GM12874 (cell line): ENCODE results near the gene KCNT2.

Experiments used
- TF ChIP-seq, protein P1 (sequence below): IDR thresholded peaks from 2 replicates; pipeline ENCODE4 v1.5.1; 2011; ENCODE audit warnings: low read depth, mild to moderate bottlenecking, control low read depth, low read length, moderate library complexity; ENCODE audit not compliant: insufficient read depth

The KCNT2 gene

DNA sequence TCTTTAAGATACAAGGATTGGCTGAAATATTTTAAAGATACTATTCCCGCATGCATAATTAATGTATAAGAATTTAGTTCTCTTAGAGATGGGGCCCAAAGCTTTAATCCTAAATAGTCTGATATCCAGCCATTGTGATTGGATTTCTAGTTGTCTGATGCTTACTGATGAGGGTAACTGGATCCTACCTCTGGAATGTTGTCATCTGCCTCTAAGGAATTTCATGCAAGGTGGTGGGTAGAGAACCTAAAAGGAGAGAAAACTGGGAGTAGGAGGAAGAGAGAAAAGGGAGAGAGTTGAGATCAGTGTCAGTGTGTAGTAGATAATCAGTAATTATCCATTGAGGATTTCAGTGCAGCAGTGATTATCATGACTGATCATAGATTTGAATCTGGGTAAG, 295.5 kb downstream of the KCNT2 start:
- TF ChIP-seq, protein P1, sequence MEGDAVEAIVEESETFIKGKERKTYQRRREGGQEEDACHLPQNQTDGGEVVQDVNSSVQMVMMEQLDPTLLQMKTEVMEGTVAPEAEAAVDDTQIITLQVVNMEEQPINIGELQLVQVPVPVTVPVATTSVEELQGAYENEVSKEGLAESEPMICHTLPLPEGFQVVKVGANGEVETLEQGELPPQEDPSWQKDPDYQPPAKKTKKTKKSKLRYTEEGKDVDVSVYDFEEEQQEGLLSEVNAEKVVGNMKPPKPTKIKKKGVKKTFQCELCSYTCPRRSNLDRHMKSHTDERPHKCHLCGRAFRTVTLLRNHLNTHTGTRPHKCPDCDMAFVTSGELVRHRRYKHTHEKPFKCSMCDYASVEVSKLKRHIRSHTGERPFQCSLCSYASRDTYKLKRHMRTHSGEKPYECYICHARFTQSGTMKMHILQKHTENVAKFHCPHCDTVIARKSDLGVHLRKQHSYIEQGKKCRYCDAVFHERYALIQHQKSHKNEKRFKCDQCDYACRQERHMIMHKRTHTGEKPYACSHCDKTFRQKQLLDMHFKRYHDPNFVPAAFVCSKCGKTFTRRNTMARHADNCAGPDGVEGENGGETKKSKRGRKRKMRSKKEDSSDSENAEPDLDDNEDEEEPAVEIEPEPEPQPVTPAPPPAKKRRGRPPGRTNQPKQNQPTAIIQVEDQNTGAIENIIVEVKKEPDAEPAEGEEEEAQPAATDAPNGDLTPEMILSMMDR = no peak

DNA sequence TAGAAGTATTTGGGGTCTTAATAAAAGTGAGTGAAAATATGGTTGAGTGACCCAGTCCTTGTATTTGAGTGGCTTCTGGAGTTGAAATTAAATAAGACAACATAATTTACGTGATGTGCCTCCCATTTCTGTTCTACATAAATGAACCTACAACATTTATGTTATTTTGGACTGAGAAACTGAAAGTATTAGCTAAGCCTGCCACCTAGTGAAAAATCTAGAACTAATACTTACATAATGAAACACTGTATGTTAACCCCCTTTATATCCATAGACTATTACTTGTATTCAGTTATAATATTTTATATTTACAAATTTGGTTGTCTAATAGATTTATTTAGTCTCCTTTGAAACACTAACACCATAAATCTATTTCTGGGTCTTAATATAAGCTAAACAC, 298.9 kb downstream of the KCNT2 start:
- TF ChIP-seq, protein P1 = no peak

DNA sequence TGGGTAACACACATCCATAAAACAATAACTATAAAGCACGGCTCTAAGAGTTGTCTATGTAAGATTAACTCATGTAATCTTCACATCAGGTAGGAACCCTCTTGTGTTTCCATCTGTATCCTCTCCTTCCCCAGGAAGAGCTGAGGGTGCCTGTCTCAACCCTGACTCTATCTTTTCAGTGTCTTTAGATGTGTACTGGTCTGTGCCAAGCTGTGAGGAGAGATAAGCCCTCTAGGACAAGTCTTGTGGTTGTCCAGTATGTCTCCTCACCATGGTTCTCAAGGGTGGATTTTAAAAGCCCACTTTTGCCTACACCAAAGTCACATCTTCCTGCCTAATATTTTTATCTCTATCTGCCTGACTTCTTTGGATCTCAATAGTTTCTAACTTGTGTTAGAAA, 300.1 kb downstream of the KCNT2 start:
- TF ChIP-seq, protein P1 = no peak

- TF ChIP-seq, protein P1 = no peak
Observed at GRCh38 chr1:196306421-196306820, 301.8 kb downstream of the KCNT2 start.

- TF ChIP-seq, protein P1 = no peak
Observed at GRCh38 chr1:196305216-196305615, 303.0 kb downstream of the KCNT2 start.

GRCh38 chr1:196302981-196303380, 305.3 kb downstream of the KCNT2 start:
- TF ChIP-seq, protein P1 = no peak

DNA sequence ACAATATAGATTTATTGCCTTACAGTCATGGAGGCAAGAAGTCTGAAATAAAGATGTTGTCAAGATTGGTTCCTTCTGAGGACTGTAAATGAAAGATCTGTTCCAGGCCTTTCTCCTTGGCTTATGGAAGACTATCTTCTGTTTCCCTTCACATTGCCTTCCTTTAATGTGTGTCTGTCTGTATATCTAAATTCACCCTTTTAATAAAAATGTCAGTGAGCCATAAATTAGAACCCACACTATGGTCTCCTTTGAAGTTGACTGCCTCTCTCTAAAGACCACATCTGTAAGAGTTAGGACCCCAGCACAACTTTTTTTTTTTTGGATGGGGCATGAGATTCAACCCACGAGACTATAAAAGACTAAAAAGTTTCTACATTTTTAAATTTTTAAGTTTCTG, 305.8 kb downstream of the KCNT2 start:
- TF ChIP-seq, protein P1 = no peak

GRCh38 chr1:196295766-196296165, 312.5 kb downstream of the KCNT2 start:
- TF ChIP-seq, protein P1 = no peak
